GM19397 (cell line): ENCODE results near the gene ZDHHC14.

ENCODE experiments used
- ATAC-seq: cut with Tn5 transposase; IDR thresholded peaks from one replicate; pipeline ENCODE4 v1.9.1; 2021; ENCODE audit warnings: mild to moderate bottlenecking, moderate library complexity; ENCODE audit not compliant: unreplicated experiment

ZDHHC14 gene

DNA sequence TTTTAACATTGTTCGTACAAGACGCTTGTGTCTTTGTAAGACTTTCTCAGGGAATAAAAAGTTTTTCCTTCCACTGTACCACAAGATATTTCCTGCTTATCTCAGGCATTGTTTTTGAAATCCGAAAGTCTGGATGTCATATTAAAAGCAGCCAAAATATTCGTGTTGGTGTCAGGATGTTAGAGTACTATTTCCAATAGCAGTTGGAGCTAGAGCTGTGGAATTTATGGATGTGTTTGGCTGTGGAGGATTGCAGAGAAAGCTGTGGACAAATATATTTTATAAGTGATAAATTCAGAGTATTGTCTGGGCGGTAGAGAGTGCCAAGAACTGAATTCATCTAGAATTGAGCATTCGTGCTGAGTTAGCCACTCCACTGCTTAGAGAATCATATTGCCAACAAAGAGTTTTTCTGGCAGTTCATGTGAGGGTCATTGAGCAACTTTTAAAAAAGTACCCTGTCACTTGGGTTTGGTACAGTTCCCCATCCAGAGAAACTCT lies 57.7 kb downstream of the ZDHHC14 start:
- ATAC-seq = no peak

DNA sequence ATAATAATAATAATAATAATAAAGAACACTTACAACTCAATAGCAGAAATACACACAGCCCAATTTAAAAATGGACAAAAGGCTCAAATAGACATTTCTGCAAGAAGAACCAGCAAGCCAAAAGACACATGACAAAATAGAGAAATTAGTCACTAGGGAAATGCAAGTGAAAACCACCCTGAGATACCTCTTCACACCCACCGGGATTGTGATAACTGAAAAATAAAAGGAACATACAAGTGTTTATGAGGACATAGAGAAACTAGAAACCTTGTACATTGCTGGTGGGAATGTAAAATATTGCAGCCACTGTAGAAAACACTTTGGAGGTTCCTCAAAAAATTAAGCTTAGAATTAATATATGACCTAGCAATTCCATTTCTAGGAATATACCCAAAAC lies 59.2 kb downstream of the ZDHHC14 start:
- ATAC-seq = no peak

DNA sequence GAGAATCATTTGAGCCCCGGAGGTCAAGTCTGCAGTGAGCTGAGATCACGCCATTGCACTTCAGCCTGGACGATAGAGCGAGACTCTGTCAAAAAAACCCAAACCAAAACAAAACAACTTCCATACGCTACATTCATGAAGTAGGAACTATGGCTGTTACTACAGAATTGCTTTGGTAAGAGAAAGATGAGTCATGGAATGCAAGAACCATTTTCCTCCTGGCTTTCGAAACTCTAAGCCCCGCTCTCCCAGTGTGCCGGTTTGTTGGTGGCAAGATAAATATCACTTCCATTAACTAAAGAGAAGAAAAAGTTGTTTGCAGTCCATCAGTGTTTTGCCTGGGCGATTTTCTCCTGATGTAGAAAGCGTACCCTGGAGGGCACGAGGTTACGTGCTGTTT lies 61.3 kb downstream of the ZDHHC14 start:
- no peak for ATAC-seq

DNA sequence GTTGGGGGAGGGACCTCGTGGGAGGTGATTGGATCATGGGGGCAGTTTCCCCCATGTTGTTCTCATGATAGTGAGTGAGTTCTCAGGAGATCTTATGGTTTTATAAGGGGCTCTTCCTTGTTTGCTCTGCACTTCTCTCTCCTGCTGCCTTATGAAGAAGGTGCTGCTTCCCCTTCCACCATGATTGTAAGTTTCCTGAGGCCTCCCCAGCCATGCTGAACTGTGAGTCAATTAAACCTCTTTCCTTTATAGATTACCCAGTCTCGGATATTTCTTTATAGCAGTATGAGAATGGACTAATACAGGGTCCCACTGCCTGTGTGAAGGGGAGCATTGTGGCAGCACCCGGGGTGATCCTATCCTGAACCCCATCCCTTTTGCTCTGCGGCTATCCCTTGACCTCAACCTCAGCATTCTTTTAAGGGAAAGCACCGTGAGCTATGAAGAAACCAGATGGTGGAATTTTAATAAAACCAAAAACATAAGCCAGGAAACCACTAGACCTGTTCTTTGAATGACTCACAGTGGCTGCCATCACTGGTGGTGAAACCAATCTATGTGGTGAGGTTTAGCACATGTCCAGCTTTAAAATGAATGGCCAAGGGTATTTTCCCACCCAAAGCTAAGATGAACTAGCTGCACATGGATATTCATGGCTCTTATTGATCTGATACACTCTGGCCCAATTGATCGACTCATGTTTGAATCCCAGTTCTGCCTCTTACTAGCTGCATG lies 62.2 kb downstream of the ZDHHC14 start:
- ATAC-seq = peak; percentile 83

DNA sequence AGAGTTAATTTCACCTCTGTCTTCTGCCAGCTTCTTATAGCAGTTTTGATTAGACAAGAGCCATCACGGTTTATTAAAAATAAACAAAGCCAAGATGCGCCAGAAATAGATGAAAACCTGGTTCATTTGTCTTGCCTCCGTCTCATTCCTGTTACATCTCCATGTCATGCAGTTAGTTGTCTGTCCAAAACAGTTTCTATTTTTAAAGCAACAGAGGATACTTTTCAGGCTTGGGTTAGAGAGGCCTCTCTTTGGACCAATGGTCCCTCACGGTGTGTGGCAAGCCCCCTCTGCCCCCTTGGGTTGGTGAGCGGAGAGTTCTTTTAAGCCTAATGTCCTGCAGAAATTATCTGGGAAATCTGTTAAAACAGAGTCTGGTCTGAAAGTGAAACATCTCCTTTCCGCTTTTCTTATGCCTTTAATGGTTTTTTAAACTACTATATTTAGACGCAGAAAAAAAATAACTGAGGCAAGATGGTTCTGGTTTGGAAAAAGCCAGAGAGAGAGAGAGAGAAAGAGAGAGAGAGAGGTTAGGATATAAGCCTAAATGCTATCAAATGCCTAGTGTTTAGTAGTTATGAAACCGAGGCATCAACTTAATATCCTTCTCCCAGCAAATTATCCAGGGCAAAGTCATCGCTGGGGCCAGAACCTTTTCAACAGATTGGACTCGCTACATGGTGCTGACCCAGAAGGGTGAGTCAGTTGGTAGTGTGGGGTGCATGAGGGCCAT lies 64.5 kb downstream of the ZDHHC14 start:
- no peak for ATAC-seq

DNA sequence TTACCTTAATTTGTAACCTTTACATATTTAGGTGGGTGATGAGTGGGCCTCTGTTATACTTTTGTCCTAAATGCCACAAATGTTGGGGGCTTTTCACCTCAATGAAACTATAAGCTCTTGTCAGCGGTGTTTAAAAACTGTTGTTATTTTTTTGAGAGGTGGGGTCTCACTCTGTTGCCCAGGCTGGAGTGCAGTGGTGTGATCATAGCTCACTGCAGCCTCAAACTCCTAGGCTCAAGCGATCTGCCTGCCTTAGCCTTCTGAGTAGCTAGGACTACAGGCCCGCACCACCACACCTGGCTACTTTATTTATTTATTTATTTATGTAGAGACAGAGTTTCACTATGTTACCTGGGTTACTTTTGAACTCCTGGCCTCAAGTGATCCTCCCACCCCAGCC lies 66.7 kb downstream of the ZDHHC14 start:
- no peak for ATAC-seq

DNA sequence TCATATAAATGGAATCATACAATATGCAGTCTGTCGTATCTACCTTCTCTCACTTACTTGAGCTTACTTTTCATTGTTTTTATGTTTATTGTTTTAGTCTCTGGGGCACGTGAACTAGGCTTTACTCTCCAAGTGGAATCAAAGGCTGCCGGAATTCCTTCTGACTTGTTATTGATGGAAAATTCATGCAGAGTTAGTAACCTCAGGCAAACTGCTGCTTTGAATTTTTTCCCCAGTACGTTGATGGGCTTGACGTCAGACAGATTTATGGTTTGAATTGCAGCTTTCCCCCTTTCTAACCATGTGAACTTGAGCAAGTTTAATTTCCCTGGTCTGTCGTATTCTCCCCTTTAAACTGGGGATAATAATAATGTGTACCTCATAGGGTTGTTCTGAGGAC lies 68.6 kb downstream of the ZDHHC14 start:
- ATAC-seq = no peak

DNA sequence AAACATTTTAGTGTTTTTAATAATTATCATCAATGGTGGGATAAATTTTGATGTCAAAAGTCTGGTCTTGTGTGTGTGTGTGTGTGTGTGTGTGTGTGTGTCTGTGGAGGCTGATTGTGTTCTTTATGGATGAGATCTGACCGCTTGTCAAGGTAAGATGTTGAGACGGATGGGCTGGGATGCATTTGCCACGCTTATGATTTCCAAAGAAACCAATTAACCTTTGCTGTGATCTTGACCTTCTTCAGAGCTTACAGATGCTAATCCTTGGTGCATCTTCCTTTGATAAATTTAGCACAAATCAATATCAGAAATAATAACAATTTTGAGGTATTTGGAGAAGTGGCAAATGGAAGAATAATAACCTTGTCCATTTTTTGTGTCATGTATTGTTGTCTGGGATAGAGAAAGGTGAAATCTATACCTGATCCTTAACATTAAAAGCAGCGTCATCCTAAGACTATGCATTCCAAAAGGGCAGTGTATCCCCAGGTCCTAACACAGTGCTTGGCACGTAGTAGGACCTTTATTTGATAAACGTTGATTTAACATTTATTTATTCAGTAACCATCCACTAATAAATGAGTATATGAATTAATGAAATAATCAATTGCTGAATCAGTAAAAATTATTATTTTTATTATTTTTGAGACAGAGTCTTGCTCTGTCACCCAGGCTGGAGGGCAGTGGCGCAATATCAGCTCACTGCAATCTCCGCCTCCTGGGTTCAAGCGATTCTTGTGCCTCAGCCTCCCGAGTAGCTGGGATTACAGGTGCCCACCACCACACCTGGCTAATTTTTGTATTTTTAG lies 70.1 kb downstream of the ZDHHC14 start:
- ATAC-seq = no peak

DNA sequence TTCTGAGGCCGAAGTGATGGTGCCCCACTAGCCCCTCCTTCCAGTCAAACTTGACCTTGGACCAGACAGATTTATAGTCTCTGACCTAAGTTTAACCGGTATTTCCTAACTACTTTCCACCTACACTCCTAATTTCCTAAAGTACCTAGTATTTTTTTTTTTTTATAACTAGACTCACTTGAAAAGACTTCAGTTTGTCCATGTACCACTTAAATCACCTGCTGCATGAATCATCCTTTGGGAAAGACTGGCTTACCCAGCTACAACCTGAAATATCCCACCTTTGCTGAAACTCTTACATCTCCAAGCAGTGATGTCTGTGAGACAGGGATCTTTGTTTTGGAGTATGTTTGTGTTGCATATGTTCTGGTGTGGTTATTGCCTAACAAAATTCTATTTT lies 71.1 kb downstream of the ZDHHC14 start:
- no peak for ATAC-seq

DNA sequence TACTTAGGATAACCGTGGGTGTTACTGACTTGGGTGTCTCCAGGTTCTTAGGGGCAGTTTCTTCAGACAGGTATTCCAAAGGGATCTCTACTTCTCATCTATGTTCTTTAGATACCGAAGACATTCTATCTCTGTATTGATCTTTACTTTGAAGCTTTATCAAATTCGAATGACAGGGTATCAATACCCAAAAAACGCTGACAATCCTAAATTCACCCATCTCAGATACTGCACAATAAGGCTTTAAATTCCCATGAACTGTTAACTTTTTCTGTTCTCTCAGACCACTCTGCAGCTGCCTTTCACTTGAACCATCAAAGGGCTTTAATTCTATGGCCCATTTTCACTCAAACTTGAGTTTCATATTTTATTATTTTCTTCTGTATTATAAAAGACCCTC lies 72.1 kb downstream of the ZDHHC14 start:
- no peak for ATAC-seq

DNA sequence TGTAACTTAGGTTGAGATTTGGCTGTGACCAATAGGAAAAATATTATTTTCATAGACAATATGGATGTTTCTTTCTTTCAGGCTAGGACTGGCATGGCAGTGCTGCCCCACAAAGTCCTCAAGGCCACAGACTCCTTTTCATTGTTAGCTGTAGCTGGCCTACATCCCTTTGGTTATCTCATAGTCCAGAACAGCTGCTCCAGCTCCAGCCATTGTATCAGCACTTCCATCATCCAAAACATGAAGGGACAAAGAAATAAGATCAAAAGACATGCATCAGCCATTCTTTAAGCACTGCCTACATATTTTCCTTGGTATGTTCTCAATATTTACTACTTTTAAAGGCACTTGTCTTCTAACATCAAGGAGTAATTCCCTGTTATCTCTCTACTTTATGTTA lies 73.0 kb downstream of the ZDHHC14 start:
- ATAC-seq = no peak

DNA sequence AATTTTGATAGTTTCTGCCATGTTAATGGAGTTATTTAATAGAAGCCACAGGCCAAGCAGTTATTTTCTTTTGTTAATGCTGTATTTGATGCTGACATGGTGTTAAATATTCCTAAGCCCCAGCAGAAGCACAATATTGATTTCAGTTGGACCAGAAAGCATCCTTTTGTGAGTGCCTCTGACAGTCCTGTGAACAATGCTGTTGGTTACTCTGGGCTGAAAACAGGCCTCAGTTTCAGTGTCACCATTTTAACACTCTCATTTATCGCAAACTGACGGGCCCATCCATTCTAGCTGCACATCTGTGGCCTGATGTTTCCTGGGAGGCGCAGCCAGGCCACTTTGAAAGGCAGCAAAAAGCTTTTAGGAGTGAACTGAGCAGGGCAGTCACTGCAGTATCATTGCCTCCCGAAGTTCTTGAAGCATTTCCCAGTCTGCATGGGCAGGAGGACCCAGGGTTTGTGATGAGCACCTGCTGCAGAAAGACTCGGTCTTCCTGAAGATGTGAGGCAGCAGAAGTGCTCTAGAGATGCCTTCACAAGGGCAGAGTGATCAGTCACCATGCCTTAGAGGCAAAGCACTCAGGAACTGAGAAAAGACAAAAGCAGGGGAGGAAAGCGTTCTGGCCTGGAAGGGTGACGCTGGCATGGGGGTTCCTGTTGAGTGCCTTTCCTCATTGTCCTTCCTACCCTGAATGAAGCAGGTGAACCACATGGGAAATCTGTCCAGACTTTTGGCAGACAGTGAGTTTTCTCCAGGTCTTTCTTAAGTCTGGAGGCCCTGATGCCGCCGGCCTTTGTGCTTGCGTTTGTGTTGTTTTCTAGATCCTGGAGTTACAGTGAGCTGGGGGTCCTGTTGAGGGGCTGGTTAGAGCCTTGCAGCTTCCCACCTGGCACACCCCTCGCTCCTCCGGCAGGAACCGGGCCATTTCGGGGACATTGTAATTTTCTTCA lies 74.0 kb downstream of the ZDHHC14 start:
- no peak for ATAC-seq

DNA sequence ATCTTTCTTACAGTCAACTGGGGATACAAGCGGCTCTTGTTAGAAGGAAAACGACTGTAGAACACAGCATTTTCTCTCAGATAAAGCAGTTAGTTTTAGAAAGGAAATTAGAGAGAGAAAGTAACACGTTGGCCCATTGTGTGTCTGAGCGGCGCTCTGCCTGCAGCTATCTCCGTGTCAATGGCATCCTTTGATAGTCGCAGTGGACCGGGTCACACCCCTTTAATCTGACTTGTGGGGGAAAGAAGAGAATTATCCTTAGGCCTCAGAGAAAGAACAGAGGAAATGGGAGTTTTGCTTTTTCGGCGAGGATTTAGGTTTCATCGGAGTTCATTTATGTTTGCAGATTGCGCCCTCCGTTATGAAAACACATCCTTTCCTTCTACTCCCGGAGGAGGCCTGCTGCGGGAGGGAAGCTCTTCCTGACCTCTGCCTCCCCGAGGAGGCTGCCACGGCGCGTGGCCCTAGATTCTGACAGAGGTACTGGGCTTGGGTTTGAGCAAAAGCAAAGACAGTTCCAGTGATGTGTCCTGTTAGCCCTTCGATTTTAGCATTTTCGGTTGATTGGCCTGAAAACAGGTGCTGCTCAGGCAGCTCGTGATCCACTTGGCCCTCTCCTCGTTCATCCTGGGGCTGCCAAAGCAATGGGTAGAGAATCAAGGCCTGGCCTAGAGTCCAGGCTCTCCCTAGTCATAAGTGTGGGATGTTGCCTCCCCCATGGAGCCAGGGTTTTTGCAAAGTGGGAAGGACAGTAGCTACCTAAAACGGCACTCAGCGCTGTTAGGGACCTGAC lies 74.9 kb downstream of the ZDHHC14 start:
- no peak for ATAC-seq

DNA sequence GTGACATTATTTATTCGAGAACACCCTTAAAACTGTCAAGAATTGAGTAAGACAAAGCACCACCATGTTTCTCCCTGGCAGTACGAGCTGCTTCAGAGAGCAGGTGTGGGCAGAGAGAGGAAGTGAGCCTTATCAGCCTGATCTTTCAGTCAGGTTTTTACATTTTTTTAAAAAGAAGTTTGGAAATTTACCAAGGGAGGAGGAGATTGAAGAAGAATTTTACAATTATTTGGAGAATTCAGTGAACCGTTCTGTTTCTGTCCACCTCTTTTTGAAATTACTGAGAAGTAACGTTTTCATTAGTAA lies 75.5 kb downstream of the ZDHHC14 start:
- peak; percentile 35 for ATAC-seq

DNA sequence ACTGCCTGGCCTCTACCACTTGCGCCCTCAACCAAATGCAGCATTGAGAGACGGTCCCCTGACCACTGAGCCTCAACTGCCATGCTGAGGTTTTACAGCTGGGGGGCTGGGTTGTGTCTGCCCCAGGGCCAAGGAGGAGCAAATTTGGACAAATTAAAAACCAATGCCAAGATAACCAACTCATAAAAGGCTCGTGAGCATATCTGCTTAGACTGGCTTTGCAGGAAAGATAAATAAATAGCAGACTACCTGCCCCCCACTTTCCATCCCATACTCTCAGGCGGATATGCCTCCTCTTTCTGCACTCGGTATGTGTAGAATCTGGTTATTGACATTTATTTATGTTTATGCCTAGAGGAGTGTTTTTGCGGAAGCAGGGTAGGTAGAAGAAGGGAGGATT lies 76.8 kb downstream of the ZDHHC14 start:
- ATAC-seq = no peak

DNA sequence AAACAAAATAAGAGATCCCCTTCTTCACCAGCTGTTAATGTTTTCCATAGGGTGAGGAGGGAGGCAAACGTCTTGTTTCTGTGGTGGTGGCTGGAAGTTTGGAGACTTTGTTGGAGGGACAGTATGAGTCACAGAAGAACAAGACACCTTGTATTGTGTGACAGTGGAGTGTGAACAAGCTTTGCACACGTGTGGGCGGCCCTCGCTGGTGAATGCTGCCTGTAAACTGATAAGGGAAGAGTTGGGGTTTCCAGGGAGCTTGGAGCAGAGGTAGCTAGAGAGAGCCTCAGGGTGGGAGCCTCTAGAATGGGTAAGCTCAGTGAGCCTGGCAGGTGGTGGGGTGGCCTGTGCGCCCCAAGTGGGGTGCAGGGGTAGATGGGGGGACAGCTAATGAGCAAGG lies 78.3 kb downstream of the ZDHHC14 start:
- no peak for ATAC-seq

DNA sequence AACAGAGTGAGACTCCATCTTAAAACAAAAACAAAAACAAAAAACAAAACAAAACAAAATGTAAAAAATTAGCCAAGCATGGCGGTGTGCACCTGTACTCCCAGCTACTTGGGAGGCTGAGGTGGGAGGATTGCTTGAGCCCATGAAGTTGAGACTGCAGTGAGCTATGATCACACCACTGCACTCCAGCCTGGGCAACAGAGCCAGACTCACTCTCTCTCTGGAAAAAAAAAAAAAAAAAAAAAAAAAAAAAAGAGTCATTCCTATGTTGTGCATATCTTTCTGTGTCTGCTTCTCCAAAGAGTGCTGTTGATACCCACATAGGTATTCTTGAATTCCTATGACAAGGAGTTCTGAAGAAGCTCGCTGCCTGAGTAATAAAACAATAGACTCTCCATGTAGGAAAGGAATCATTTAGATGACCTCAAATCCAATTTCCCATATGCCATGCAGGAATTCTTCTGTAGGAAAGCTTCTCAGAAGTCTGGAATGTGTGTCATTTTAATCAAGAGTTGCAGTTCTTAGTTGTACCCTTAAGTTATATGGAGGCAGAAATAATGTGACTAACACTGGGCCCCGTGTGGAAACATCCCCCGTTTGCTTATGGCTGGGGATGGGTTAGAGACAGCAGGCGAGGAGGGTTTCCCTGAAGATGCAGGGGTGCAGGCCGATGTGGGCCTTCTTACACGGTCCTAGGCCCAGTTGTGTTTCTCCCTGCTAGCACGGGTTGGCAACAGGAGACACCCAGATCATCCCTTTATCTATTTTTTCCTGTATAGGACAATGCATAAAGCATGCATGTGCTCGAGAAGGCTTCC lies 79.4 kb downstream of the ZDHHC14 start:
- ATAC-seq = peak; percentile 5

DNA sequence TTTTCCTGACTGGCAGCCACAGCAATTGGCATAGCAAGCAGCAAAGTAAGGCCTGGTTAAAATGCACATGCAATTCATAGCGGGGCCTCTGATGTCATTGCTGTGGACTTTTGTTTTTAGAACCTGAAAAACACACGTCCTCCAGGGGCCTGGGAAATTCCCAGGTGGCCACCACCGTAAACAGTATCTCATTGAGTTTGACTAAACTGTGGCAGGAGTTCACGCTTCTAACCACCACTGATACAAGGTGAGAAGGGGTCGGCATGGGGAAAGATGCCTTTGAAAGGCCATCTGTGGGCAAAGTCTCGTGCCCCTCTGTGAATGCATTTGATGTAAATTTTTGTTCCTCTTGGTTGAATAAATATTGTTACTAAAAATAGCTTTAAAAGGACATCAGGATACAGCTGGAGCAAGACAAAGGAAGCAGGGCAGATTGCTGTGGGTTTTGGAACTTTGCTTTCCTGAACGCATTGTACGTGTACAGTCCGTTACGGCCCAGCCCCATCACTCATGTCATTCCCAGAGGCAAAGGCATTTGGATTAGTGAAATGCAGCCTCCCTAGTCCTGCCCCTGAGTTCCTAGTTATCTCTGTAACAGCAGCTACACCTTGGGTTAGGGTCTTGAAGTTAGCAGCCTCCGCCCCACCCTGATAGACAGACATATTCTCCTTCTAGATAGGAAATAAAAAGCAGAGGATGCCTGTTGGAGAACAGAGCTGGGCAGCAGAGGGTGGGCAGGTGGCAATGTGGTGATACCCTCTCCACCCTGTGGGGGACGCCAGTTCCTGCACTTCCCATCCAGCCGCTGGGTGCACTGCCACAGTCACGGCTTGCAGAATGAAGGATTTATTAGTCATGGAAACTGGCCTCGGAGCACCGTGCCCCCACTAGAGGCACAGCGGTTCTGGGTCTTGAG lies 80.3 kb downstream of the ZDHHC14 start:
- peak; percentile 54 for ATAC-seq
